ENCODE measurements around the gene MEGF10.
"Not testable (repeated sequence)": the region's sequence is repeated elsewhere in the genome, so short reads cannot be mapped to it uniquely, and the experiment has no call there.

MEGF10 gene

GRCh38 chr5:127298036-127298429 lies 7.4 kb downstream of the MEGF10 start:
- DNase-seq (ENCODE audit: low read depth) = no peak

- DNase-seq (ENCODE audit: low read depth) = no peak
Measured at GRCh38 chr5:127298656-127299055, 8.1 kb downstream of the MEGF10 start.

GRCh38 chr5:127299678-127300077 lies 9.1 kb downstream of the MEGF10 start:
- DNase-seq (ENCODE audit: low read depth) = no peak

- no peak for DNase-seq (ENCODE audit: low read depth)
Measured at GRCh38 chr5:127302509-127302908, 11.9 kb downstream of the MEGF10 start.

- DNase-seq (ENCODE audit: low read depth) = no peak
Measured at GRCh38 chr5:127303404-127303803, 12.8 kb downstream of the MEGF10 start.

- no peak for DNase-seq (ENCODE audit: low read depth)
Measured at GRCh38 chr5:127305493-127305892, 14.9 kb downstream of the MEGF10 start.

GRCh38 chr5:127306036-127306435 lies 15.4 kb downstream of the MEGF10 start:
- no peak for DNase-seq (ENCODE audit: low read depth)

GRCh38 chr5:127306647-127307046 lies 16.1 kb downstream of the MEGF10 start:
- no peak for DNase-seq (ENCODE audit: low read depth)

GRCh38 chr5:127307868-127308267 lies 17.3 kb downstream of the MEGF10 start:
- no peak for DNase-seq (ENCODE audit: low read depth)

GRCh38 chr5:127308325-127308724 lies 17.7 kb downstream of the MEGF10 start:
- DNase-seq (ENCODE audit: low read depth) = not testable (repeated sequence)

- no peak for DNase-seq (ENCODE audit: low read depth)
Measured at GRCh38 chr5:127308945-127309344, 18.3 kb downstream of the MEGF10 start.

GRCh38 chr5:127311349-127311748 lies 20.8 kb downstream of the MEGF10 start:
- no peak for DNase-seq (ENCODE audit: low read depth)

GRCh38 chr5:127311781-127312525 lies 21.4 kb downstream of the MEGF10 start:
- no peak for DNase-seq (ENCODE audit: low read depth)

- no peak for DNase-seq (ENCODE audit: low read depth)
Measured at GRCh38 chr5:127313379-127313778, 22.8 kb downstream of the MEGF10 start.

GRCh38 chr5:127313847-127314473 lies 23.4 kb downstream of the MEGF10 start:
- DNase-seq (ENCODE audit: low read depth) = no peak

GRCh38 chr5:127316011-127316410 lies 25.4 kb downstream of the MEGF10 start:
- DNase-seq (ENCODE audit: low read depth) = no peak

- DNase-seq (ENCODE audit: low read depth) = not testable (repeated sequence)
Measured at GRCh38 chr5:127317385-127317784, 26.8 kb downstream of the MEGF10 start.

- no peak for DNase-seq (ENCODE audit: low read depth)
Measured at GRCh38 chr5:127320032-127320965, 29.7 kb downstream of the MEGF10 start.

- DNase-seq (ENCODE audit: low read depth) = no peak
Measured at GRCh38 chr5:127321465-127321864, 30.9 kb downstream of the MEGF10 start.

- no peak for DNase-seq (ENCODE audit: low read depth)
Measured at GRCh38 chr5:127322403-127322802, 31.8 kb downstream of the MEGF10 start.

- DNase-seq (ENCODE audit: low read depth) = no peak
Measured at GRCh38 chr5:127324756-127325155, 34.2 kb downstream of the MEGF10 start.

- no peak for DNase-seq (ENCODE audit: low read depth)
Measured at GRCh38 chr5:127326431-127326830, 35.8 kb downstream of the MEGF10 start.
